Measurements from ENCODE around the gene CCDC149. TPM values are rescaled to one million over a fixed set of nuclear protein-coding genes. Genes with fewer than 3 reads are reported as not detected.

Gene CCDC149
- total RNA-seq, 1 donor from 2014 or later = 8.0 TPM

DNA sequence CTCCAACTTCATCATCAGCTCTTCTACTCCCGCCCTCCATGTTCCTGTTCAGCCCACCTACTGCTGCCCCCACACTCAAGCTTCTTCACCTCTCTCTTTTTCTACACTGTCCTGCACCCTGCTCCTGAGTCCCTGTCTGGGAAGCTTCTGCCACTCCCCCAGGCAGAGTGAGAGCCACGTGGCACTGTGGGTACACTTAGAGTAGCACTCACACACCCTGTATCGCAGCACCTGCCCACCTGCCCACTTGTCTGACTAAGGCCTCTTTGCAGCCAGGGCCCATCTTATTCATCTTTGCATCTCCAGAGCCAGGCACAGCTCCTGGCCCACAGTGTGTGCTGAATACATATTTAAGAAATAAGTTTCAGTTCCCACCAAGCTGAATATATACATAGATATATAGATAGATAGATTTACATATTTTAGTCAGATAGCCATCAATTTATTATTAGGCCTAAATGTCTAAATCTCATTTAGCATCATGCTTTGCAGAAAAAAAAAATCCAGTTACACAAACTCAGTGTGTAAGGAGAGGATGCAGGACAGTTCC is 24.9 kb downstream of the CCDC149 start:
- Histone ChIP-seq H3K36me3 (ENCODE audit: control insufficient read depth, insufficient read depth, low read length) (no peaks in the 10 kb centered on the region), H3K27me3 (ENCODE audit: control insufficient read depth, insufficient read depth, low read length) (no peaks in the 10 kb centered on the region), H3K4me3 (ENCODE audit: low read depth, low read length) (no peak overlapping the region)
- TF ChIP-seq, protein P1, sequence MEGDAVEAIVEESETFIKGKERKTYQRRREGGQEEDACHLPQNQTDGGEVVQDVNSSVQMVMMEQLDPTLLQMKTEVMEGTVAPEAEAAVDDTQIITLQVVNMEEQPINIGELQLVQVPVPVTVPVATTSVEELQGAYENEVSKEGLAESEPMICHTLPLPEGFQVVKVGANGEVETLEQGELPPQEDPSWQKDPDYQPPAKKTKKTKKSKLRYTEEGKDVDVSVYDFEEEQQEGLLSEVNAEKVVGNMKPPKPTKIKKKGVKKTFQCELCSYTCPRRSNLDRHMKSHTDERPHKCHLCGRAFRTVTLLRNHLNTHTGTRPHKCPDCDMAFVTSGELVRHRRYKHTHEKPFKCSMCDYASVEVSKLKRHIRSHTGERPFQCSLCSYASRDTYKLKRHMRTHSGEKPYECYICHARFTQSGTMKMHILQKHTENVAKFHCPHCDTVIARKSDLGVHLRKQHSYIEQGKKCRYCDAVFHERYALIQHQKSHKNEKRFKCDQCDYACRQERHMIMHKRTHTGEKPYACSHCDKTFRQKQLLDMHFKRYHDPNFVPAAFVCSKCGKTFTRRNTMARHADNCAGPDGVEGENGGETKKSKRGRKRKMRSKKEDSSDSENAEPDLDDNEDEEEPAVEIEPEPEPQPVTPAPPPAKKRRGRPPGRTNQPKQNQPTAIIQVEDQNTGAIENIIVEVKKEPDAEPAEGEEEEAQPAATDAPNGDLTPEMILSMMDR (IDR thresholded peaks at IDR 0.05; ENCODE audit: insufficient read depth, low read length, poor library complexity, severe bottlenecking) = no peak
- DNase-seq (ENCODE audit: low read depth) = no peak

DNA sequence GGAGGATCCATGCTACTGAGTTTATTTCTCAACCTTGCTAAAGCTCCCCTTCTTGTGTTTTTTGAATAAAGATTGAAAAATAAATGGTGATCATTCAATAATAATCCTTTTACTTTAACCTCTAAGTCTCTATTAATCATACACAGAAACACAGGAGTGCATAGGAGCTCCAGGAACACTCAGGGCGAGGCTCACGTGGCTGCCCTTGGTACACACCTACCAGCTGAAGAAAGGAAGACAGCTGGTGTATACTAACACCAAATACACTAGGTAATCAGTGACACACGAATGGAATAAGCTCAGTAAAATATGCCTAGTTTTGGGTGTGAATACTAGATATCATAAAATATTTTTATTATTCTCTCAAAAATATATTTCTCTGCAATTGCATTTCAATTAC is 26.2 kb downstream of the CCDC149 start:
- H3K4me3 ChIP-seq (ENCODE audit: low read depth, low read length) = no peak overlapping the region
- no peaks in the 10 kb centered on the region for H3K27me3 ChIP-seq (ENCODE audit: control insufficient read depth, insufficient read depth, low read length)
- H3K36me3 ChIP-seq (ENCODE audit: control insufficient read depth, insufficient read depth, low read length) = no peaks in the 10 kb centered on the region
- DNase-seq (ENCODE audit: low read depth) = no peak
- TF ChIP-seq, protein P1 (IDR thresholded peaks at IDR 0.05; ENCODE audit: insufficient read depth, low read length, poor library complexity, severe bottlenecking) = no peak

DNA sequence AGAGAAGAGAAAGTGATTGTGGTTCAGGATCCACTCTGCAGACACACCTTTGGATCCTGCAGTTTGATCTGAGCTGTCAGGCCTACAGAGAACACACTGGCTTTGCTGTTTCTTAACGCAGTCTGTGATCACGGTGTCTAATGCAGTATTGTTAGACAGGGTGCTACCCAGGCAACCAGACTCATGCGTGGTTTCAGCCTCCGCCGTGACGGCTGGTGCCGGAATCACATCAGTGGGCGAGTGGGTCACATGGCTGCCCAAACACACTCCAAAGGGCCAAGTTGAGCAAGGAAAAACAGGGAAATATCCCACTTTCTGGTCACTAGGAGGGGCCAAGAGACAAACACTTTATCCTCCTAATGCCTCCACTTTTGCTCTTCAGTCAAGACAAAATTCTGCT is 27.5 kb downstream of the CCDC149 start:
- DNase-seq (ENCODE audit: low read depth) = no peak
- Histone ChIP-seq H3K4me3 (ENCODE audit: low read depth, low read length) (no peak overlapping the region), H3K36me3 (ENCODE audit: control insufficient read depth, insufficient read depth, low read length) (no peaks in the 10 kb centered on the region), H3K27me3 (ENCODE audit: control insufficient read depth, insufficient read depth, low read length) (no peaks in the 10 kb centered on the region)
- TF ChIP-seq, protein P1 (IDR thresholded peaks at IDR 0.05; ENCODE audit: insufficient read depth, low read length, poor library complexity, severe bottlenecking) = no peak

- Histone ChIP-seq H3K27me3 (ENCODE audit: control insufficient read depth, insufficient read depth, low read length) (no peaks in the 10 kb centered on the region), H3K4me3 (ENCODE audit: low read depth, low read length) (no peak overlapping the region), H3K36me3 (ENCODE audit: control insufficient read depth, insufficient read depth, low read length) (no peaks in the 10 kb centered on the region)
- TF ChIP-seq, protein P1 (IDR thresholded peaks at IDR 0.05; ENCODE audit: insufficient read depth, low read length, poor library complexity, severe bottlenecking) = no peak
- DNase-seq (ENCODE audit: low read depth) = no peak
Measured at GRCh38 chr4:24884902-24885301, 27.9 kb downstream of the CCDC149 start.

DNA sequence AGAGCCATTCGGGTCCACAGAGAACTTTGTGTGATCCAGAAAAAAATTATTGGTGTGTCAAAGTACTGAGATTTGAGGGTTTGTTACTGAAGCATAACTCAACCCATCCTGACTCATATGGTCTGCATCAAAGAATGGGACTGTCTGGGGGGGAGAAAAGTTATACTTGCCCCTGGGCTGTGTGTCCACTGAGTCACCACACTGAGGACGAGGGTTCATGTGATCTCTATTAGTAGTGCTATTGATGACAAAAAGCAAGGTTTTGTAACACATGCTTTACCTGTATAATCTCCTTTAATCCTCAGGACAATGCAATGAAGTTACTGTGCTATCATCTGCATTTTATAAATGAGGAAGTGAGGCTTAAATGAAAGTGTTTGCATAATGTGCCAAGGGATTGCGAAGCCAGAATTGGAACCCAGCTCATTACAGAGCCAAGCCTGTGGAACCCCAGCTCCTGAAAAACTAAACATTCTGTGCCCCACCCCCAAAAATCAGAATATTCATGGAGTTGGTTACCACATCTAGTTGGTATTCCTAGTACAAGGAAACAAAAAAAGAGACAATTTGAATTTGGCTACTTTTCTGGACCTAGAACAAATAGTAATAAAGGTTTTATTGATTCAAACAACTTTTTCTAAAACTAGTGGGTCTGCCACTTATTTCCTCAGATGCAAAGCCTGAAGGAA is 31.2 kb downstream of the CCDC149 start:
- TF ChIP-seq, protein P1 (IDR thresholded peaks at IDR 0.05; ENCODE audit: insufficient read depth, low read length, poor library complexity, severe bottlenecking) = no peak
- DNase-seq (ENCODE audit: low read depth) = no peak
- Histone ChIP-seq H3K36me3 (ENCODE audit: control insufficient read depth, insufficient read depth, low read length) (no peaks in the 10 kb centered on the region), H3K27me3 (ENCODE audit: control insufficient read depth, insufficient read depth, low read length) (no peaks in the 10 kb centered on the region), H3K4me3 (ENCODE audit: low read depth, low read length) (no peak overlapping the region)

DNA sequence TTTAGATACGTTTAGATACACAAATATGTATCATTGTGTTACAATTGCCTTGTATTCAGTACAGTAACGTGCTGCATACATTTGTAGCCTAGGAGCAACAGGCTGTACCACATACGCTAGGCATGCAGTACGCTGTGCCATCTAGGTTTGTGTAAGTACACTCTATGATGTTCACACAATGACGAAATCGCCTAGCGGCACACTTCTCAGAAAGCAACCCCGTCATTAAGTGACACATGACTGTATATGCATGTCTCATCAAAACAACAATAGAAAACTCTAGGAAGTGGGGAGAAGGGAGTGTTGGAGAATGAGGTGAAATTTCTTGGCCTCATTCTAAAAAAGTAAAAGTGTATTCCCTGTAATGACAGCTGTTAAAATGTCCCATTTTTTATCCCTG is 32.7 kb downstream of the CCDC149 start:
- no peaks in the 10 kb centered on the region for H3K27me3 ChIP-seq (ENCODE audit: control insufficient read depth, insufficient read depth, low read length)
- DNase-seq (ENCODE audit: low read depth) = no peak

More for the DNA sequence above, 32.7 kb downstream of the CCDC149 start:
- TF ChIP-seq, protein P1 (IDR thresholded peaks at IDR 0.05; ENCODE audit: insufficient read depth, low read length, poor library complexity, severe bottlenecking) = no peak
- no peak overlapping the region for H3K4me3 ChIP-seq (ENCODE audit: low read depth, low read length)
- no peaks in the 10 kb centered on the region for H3K36me3 ChIP-seq (ENCODE audit: control insufficient read depth, insufficient read depth, low read length)

All from kidney epithelial cell (primary cell).